ENCODE measurements around the gene FGD1. TPM values are rescaled to one million over a fixed set of nuclear protein-coding genes. Genes with fewer than 3 reads are reported as not detected.

The FGD1 gene
- total RNA-seq, 1 donor from 2014 or later: 8.6 TPM

GRCh38 chrX:54470054-54470760, 25.8 kb downstream of the FGD1 start:
- Histone ChIP-seq H3K4me3 (no peak overlapping the region), H3K27me3 (ENCODE audit: low read depth) (no peaks in the 10 kb centered on the region), H3K4me1 (peaks cover 8% of the 10 kb centered on the region), H3K27ac (replicated peaks) (no peak overlapping the region), H3K36me3 (peaks cover 10% of the 10 kb centered on the region), H3K9me3 (replicated peaks) (no peaks in the 10 kb centered on the region)
- intact Hi-C loops (cut with micrococcal nuclease): no loop called here
- no peak for TF ChIP-seq CTCF (IDR thresholded peaks at IDR 0.05; ENCODE audit: borderline replicate concordance)
- DNase-seq: no peak

GRCh38 chrX:54452920-54453319, 43.1 kb downstream of the FGD1 start:
- no peak for TF ChIP-seq CTCF (IDR thresholded peaks at IDR 0.05; ENCODE audit: borderline replicate concordance)
- H3K4me3 ChIP-seq: no peak overlapping the region
- no peaks in the 10 kb centered on the region for H3K4me1 ChIP-seq
- no peak overlapping the region for H3K27ac ChIP-seq (replicated peaks)
- H3K9me3 ChIP-seq (replicated peaks): no peaks in the 10 kb centered on the region
- no peak for DNase-seq
- peaks cover 17% of the 10 kb centered on the region for H3K36me3 ChIP-seq
- intact Hi-C loops (cut with micrococcal nuclease): no loop called here
- no peaks in the 10 kb centered on the region for H3K27me3 ChIP-seq (ENCODE audit: low read depth)

- no peak for DNase-seq
- Histone ChIP-seq H3K9me3 (replicated peaks) (no peaks in the 10 kb centered on the region), H3K27me3 (ENCODE audit: low read depth) (no peaks in the 10 kb centered on the region), H3K4me1 (no peaks in the 10 kb centered on the region), H3K36me3 (peaks cover 10% of the 10 kb centered on the region), H3K4me3 (no peak overlapping the region), H3K27ac (replicated peaks) (no peak overlapping the region)
- intact Hi-C loops (cut with micrococcal nuclease): no loop called here
- TF ChIP-seq CTCF (IDR thresholded peaks at IDR 0.05; ENCODE audit: borderline replicate concordance): no peak
These were observed 46.1 kb downstream of the FGD1 start for GRCh38 chrX:54449929-54450328.

GRCh38 chrX:54447461-54447860, 48.6 kb downstream of the FGD1 start:
- intact Hi-C loops (cut with micrococcal nuclease): no loop called here
- peaks cover 10% of the 10 kb centered on the region for H3K36me3 ChIP-seq
- no peak overlapping the region for H3K27ac ChIP-seq (replicated peaks)
- peaks cover 1% of the 10 kb centered on the region for H3K4me1 ChIP-seq
- TF ChIP-seq CTCF (IDR thresholded peaks at IDR 0.05; ENCODE audit: borderline replicate concordance): no peak
- no peak for DNase-seq
- H3K4me3 ChIP-seq: no peak overlapping the region
- H3K9me3 ChIP-seq (replicated peaks): no peaks in the 10 kb centered on the region
- H3K27me3 ChIP-seq (ENCODE audit: low read depth): no peaks in the 10 kb centered on the region

- Histone ChIP-seq H3K36me3 (peaks cover 10% of the 10 kb centered on the region), H3K9me3 (replicated peaks) (no peaks in the 10 kb centered on the region), H3K4me3 (no peak overlapping the region), H3K27ac (replicated peaks) (no peak overlapping the region), H3K4me1 (peaks cover 14% of the 10 kb centered on the region), H3K27me3 (ENCODE audit: low read depth) (no peaks in the 10 kb centered on the region)
- TF ChIP-seq CTCF (IDR thresholded peaks at IDR 0.05; ENCODE audit: borderline replicate concordance): no peak
- no peak for DNase-seq
- intact Hi-C loops (cut with micrococcal nuclease): no loop called here
These were observed 50.0 kb downstream of the FGD1 start for GRCh38 chrX:54446084-54446483.

All from left ventricle myocardium inferior (tissue), 1 donor.